Hematopoietic multipotent progenitor cell treated with erythropoietin and hydrocortisone succinate and interleukin-3 and kit ligand, for 8 days (in vitro differentiated cells): ENCODE results near the gene FASN.

Source experiments
- DNase-seq: peaks from one replicate; pipeline ENCODE4 v3.0.0-alpha.2; 2015

The FASN gene

DNA sequence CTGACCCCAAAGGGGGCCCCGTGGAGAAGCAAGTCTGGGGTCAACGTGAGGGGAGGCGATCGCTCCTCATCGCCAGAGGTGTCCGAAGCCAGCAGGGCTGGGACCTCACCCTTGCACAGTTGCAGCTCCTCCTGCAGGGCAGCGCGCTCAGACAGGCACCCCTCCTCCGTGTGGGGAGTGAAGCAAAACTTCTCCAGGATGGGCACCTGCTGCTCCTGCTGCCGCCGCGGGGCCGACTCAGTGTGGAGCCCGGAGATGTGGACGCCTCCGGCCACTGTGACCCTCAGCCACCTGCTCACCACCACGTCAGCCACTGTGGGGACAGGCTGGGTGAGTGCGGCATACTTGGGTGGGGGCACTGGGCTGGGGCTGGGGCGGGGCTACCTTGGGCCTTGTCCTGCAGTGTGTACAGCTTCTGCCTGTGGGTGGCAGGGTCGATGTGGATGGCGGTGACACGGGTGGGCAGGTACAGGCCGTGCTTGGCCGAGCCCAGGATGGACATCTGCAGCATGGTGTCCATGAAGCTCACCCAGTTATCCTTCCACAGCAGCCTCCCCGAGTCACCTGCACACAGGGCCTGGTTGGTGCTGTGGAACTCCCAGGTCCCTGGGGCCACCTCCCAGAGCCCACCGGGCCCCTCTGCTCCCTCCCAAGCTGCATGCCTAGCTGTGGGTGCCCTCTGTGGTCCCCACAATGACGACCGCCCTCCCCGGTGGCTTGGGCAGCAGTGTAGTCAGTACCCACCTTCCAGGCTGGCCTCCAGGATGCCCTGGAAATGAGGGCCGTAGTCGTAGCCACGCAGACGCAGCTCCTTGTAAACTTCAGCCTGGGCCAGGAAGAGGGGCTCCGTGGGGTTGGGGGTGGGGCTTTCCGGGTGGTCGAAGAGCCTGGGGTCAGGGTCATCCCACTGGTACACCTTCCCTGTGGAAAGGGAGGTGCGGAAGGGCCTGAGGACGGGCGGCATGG lies 10.8 kb downstream of the FASN start:
- DNase-seq: no peak

- DNase-seq: no peak
These were observed 11.9 kb downstream of the FASN start for GRCh38 chr17:82085931-82086764.

DNA sequence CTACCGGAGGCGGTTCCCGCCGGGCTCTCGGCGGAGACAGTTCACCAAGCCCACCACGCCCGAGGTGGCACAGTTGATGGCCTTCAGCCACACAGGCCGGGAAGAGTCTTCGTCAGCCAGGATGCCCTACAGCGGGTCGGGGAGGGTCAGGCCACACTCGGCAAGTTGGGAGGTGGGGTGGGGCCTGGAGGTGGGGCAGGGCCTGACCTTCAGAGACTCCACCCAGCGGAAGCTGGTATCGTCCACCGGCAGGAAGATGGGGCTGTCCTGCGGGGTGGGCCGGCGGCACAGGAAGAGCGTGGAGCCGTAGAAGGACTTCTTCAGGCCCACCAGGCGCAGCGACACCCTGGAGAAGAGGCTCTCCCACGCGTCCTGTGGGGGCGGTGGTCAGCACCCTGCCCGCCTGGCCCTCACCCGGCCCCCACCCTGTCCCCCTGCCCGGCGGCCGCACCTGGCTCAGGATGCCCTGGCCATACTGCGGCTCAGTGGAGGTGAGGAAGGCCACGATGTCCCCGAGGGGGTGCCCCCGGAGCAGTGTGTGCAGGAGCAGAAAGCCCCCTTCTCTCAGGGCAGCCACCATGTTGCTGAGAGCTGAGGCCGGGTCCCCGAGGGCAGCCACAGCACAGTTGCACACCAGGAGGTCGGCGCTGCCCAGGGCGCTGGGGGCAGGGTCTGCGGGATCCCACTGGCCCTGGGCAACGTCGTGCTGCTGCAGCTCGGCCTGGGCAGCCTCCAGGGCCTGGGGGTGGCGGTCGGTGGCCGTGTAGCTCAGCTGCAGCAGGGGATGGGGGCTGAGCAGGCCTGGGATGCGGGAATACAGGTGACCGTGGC lies 12.8 kb downstream of the FASN start:
- no peak for DNase-seq

DNA sequence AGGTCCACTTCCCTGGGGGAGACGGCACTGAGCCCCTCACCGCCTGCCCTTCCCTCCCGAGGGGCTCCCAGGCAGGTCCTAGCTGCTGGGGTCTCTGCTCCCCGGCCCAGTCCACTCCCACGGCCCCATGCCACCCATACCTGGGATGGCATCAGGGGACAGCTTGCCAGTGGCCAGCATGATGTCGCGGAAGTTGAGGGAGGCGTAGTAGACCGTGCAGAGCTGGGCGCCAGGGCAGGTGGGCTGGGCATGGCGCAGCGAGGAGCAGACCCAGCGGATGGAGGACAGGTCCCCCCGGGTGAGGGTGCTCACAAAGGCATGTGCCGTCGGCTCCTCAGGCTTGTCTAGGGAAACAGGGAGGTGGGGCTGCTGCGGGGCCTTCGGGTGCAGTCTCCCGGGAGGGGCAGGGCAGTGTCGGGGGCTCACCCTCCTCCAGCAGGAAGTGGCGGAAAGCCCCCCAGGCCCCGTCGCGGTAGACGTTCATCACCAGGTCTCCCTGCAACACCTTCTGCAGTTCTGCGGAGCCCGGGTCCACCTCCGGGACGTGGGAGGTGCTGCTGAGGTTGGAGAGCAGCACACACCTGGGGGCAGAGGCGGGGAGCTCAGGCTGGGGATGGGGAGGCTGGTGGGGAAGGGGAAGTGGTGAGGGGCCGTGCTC lies 13.5 kb downstream of the FASN start:
- no peak for DNase-seq

GRCh38 chr17:82083533-82084359 lies 14.3 kb downstream of the FASN start:
- no peak for DNase-seq

DNA sequence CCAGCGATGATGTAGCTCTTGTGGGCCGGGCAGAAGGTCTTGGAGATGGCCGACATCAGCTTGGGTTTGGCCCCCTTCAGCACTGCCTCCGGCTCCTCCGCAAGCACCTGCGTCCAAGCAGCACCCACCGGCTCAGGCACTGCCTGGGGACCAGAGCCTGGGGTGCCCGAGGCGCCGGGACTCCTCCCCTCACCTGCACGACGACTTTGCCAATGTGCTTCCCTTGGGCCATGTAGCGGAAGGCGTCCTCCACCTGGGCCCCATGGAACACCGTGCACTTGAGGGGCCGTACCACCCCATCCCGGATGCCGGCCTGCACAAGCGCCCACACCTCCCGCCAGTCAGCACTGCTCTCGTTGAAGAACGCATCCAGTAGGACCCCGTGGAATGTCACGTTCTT lies 15.0 kb downstream of the FASN start:
- DNase-seq: no peak

DNA sequence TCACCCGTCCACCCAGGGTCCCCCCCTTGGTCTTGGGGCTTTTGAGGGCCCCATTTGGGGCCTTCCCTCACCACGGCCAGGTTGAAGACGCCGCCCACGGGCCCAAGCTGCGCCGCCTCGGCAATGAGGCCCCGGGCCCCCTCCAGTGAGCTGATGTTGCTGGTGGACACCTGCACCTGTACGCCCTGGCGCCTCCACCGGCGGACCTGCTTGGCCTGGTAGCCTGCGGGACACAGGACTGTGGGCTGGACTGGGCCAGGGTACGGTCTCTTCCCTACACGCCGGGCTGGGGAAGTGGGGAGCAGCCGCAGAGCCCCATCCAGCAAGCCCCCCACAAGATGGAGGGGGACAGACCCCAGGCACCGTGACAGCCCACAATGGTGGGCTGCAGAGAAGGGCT lies 15.6 kb downstream of the FASN start:
- no peak for DNase-seq

DNA sequence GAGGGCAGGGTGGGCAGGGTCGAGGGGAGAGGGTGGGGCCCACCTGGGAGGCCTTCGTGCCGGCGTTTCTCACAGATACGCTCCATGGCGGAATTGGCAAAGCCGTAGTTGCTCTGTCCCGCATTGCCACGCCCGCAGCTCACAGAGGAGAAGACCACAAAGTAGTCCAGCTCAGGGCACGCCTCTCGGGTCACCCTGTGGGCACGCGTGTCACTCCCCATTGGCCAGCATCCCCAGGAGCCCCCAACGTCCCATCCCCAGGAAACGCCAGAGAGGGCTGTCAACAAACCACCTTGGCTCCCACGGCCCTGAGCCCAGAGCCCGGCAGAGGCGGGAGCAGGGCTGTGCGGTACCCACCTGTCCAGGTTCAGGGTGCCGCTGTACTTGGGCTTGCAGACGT lies 16.1 kb downstream of the FASN start:
- DNase-seq: no peak

DNA sequence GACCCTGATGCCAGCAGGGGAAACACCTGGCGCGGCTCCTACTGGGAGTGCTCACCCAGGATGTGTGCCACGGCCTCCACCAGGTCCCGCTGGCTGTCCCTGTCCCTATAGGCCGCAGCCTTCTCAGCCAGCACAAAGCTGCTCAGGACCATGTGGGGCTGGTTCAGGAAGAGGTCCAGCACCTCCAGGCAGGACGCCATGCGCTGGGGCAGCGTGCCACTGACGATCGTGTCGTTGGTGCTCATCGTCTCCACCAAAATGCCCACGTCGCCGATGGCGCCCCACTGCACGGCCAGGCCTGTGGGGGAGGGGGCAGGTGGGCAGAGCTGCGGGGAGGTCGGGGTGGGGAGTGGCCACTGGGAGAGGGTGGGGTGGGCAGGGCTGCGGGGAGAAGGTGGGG lies 16.5 kb downstream of the FASN start:
- no peak for DNase-seq

DNA sequence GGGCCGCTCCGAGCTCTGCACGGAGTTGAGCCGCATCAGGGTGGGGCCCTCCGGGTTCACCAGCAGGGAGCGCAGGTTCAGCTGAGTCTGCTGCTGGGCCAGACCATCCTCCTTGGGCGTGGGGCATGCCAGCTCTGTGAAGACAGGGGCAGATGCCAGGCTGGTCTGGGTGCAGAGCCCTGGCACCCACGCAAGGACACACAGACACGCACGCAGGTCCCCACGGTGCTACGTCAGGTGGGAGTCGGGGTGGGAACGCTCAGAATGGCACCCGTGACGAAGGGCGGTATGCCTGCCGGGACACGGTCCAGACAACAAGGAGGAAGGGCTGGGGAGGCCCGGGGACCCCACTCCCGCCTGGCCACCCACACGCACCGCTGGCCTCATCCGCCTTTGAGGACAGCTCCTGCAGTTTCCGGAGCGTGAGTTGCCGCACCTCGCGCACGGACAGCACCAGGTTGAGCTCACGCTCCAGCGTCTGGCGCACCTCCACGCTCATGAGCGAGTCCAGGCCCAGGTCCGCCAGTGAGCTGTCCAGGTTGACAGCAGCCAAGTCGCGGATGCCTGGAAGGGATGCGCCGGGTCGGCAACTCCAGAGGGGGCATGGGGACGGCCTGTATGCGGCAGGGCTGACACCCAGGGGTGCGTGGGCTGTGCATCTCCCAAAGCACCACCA lies 17.1 kb downstream of the FASN start:
- DNase-seq: no peak

DNA sequence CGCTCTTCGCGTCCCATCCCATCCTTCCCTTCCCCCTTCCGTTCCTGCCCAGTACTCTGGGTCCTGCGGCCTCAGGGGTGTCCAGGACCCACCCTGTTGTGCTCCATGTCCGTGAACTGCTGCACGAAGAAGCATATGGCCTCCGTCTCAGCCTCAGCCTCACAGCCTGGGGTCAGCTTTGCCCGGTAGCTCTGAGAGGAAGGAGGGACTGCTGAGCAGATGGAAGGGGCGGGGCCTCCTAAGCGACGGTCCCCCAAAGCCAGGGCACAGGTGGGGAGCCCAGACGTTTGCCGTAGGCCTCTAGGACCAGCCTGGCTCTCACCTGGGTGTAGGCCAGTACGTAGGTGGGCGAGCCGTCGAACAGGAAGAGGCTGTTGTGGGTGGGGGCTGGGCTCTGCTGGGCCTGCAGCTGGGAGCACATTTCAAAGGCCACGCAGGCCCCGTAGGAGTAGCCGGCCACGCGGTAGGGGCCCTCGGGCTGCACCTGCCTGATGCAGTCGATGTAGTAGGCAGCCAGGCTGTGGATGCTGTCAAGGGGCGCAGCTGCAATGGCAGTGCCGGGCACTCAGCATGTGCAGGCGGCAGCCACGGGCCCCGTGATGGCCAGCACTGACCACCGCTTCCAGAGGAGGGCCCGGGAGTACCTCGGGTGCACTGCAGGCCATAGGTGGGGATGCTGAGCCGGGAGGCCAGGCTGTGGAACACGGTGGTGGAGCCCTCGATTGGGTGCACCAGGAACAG lies 17.8 kb downstream of the FASN start:
- no peak for DNase-seq

DNA sequence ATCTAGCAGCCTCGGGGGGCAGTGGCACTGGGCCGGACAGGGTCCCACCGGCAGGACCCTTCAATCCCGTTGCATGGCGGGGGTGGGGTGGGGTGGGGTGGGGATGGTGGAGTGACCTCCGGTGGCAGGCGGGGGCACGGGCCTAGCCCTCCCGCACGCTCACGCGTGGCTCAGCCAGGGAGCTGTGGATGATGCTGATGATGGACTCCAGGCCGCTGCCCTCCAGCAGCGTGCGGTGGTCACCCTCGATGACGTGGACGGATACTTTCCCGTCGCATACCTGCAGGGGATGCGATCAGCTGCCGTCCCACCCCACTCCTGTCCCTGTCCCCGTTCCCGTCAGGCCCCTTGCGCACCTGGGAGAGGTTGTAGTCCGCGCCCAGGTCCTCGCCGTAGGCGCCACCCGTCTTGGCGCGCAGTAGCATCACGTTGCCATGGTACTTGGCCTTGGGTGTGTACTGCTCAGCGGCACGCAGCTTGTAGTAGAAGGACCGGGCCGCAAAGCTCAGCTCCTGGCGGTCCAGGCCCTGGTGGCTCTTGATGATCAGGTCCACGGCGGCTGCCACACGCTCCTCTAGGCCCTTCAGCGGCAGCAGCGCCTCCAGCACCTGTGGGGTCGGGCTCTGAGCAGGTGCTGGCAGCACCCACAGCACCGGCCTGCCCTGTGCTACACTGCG lies 18.9 kb downstream of the FASN start:
- DNase-seq: no peak

DNA sequence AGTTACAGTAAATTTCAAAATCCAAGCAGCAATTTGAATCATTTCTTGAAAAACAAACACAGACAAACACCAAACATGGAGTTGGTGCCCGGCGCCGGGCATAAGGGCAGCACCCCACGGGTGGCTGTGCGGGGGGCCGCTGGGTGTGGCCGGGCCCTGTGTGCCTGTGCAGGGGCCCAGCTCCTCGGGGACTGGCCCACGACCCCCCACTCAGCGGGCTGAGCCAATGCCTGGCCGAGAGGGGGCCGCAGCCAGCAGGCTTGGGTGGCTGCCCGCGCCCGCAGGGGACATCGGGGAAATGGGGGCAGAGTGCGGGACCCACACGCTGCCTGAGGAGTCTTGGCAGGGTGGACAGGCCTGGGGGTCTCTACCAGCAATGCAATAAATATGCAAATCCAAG lies 19.6 kb downstream of the FASN start:
- DNase-seq: no peak

- DNase-seq: no peak
These were observed 20.2 kb downstream of the FASN start for GRCh38 chr17:82077617-82078358.

DNA sequence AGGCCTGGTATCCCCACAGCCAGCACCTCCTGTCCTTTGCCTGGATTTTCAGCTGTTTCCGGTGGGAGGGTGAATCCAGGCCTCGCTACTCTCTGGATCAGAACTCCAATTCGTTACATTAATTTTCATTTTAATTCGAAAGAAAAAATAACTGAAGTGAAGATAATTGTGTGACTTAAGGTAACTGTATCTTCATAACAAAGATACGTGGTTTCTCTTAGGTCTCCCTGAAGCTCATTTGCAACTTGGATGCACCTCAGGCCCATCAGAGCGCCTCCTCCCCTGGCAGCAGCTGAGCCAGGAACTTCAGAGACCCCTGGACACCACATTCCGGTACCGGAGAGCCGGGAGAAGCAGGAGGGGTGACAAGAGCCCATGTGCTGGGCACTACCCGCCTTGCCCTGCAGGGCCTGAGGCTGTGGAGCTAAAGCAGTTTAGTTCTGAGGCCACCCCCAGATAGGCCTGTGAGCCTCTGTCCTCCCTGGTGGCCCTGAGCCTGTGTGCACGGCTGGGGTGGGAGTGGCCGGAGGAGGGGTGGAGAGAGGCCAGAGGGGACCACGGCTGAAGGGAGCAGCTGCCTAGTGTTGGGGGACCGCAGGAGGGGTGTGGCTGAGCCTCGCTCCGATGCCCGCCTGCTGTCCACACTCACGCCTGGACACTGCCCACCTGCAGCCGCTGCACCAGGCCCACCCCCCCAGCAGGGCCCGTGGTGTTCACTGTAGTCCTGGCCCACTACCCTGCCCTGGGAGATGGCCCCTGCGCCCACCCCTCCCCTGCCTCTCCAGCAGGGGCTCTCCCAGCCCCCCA lies 21.0 kb downstream of the FASN start:
- no peak for DNase-seq

DNA sequence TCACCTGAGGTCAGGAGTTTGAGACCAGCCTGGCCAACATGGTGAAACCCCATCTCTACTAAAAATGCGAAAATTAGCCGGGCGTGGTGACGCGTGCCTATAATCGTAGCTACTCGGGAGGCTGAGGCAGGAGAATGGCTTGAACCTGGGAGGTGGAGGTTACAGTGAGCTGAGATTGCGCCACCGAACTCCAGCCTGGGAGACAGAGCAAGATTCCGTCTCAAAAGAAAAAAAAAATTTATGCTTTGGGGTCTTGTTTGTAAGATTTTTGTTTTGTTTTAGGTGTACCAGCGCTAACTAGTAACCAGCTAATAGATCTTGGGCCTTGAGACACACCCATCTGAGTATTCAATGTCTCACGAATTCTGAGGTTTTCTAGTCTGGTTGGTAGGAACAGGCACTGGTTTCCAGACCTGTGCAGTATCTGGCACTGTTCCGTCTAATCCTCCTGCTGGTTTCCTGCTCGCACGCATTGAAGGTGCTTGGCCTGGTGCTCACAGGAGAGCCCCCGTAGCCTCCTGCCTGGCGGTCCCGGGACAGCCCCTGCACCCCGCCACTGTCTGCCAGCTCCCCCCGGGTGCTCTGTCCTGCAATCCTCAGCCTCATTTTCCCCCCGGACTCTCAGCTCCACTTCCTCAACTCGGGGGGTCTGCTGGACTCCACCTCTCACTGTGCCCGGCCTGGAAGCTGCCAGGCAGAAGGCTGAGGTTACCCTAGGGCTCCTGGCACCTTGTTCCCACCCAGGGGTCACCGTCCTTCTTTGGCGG lies 21.8 kb downstream of the FASN start:
- peak; percentile 34 for DNase-seq

DNA sequence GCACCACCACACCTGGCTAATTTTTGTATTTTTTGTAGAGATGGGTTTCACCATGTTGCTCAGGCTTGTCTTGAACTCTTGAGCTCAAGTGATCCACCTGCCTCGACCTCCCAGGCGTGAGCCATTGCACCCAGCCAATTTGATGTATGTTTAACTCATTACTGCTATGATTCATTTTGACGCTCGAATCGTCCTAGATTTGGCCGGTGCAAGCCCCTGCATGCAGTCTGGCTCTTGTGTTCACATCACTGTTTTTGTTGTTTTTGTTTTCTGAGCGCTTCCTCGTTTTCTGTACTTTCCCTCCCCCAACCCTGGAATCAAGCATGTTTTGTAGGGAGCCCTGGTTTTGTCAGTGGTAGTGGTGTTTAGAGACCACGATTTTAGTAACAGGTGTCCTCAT lies 24.6 kb downstream of the FASN start:
- no peak for DNase-seq
